Adipocyte (in vitro differentiated cells): ENCODE measurements around the gene SFXN5.
"Not testable (repeated sequence)": the region's sequence is repeated elsewhere in the genome, so short reads cannot be mapped to it uniquely, and the experiment has no call there.

Experiments used
- DNase-seq: peaks from one replicate; pipeline ENCODE4 v3.0.0-alpha.2; 2015; ENCODE audit warnings: low read depth
- H3K27me3 ChIP-seq: replicated peaks from 2 replicates; pipeline ENCODE4 v1.7.0; 2013; ENCODE audit warnings: mild to moderate bottlenecking, low read length, moderate library complexity; ENCODE audit not compliant: control insufficient read depth, insufficient read depth
- H3K36me3 ChIP-seq: 2 replicates; pipeline ENCODE4 v1.7.0; 2013; ENCODE audit warnings: low read length, mild to moderate bottlenecking, moderate library complexity; ENCODE audit not compliant: control insufficient read depth, insufficient read depth, severe bottlenecking
- H3K4me1 ChIP-seq: 2 replicates; pipeline ENCODE4 v1.7.0; 2013; ENCODE audit warnings: mild to moderate bottlenecking, low read length, moderate library complexity; ENCODE audit not compliant: control insufficient read depth, insufficient read depth
- H3K4me3 ChIP-seq: 2 replicates; pipeline ENCODE4 v1.7.0; 2013; ENCODE audit warnings: mild to moderate bottlenecking, low read length, moderate library complexity
- H3K9ac ChIP-seq: 2 replicates; pipeline ENCODE4 v1.7.0; 2013; ENCODE audit warnings: mild to moderate bottlenecking, low read length, moderate library complexity
- H3K9me3 ChIP-seq: 2 replicates; pipeline ENCODE4 v1.7.0; 2013; ENCODE audit warnings: mild to moderate bottlenecking, low read length, moderate library complexity; ENCODE audit not compliant: control insufficient read depth

Gene SFXN5

DNA sequence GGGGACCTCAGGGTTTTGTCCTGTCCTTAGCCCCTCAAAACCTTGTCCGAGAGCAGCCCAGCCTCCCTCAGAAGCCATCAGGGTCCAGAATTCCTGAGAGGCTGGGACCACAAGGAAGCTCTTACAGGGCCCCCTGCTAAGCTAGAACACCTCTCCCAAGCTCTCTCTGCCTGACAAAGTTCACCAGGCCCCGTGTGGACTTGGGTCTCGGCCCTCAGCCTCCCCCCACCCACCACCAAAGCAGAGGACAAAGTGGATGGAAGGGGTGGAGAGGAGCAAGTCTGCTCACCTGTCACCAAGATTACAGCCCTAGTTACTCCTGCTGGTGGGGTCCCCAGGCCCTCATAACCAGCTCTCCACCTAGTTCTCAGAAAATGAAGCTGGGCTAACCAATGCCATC is 24.4 kb upstream of the SFXN5 start:
- no peak for DNase-seq
- no peak overlapping the region for H3K9ac ChIP-seq
- H3K9me3 ChIP-seq = no peaks in the 10 kb centered on the region
- H3K4me1 ChIP-seq = peaks cover 21% of the 10 kb centered on the region
- no peak overlapping the region for H3K4me3 ChIP-seq
- no peaks in the 10 kb centered on the region for H3K27me3 ChIP-seq
- peaks cover 3% of the 10 kb centered on the region for H3K36me3 ChIP-seq

GRCh38 chr2:73093601-73094218 is 22.2 kb upstream of the SFXN5 start:
- H3K9me3 ChIP-seq, H3K9ac ChIP-seq, H3K27me3 ChIP-seq, DNase-seq, H3K4me3 ChIP-seq, H3K36me3 ChIP-seq: not testable (repeated sequence)
- H3K4me1 ChIP-seq = peaks cover 43% of the 10 kb centered on the region

GRCh38 chr2:73092146-73092783 is 20.8 kb upstream of the SFXN5 start:
- DNase-seq = no peak
- Histone ChIP-seq H3K36me3 (peaks cover 17% of the 10 kb centered on the region), H3K9me3 (no peaks in the 10 kb centered on the region), H3K4me3 (no peak overlapping the region), H3K27me3 (no peaks in the 10 kb centered on the region), H3K4me1 (peaks cover 44% of the 10 kb centered on the region), H3K9ac (peak overlapping the region; percentile 21)

GRCh38 chr2:73091696-73092095 is 20.2 kb upstream of the SFXN5 start:
- no peaks in the 10 kb centered on the region for H3K9me3 ChIP-seq
- H3K27me3 ChIP-seq = no peaks in the 10 kb centered on the region
- no peak for DNase-seq
- peaks cover 23% of the 10 kb centered on the region for H3K36me3 ChIP-seq
- H3K4me1 ChIP-seq = peaks cover 44% of the 10 kb centered on the region
- H3K9ac ChIP-seq = no peak overlapping the region
- no peak overlapping the region for H3K4me3 ChIP-seq

DNA sequence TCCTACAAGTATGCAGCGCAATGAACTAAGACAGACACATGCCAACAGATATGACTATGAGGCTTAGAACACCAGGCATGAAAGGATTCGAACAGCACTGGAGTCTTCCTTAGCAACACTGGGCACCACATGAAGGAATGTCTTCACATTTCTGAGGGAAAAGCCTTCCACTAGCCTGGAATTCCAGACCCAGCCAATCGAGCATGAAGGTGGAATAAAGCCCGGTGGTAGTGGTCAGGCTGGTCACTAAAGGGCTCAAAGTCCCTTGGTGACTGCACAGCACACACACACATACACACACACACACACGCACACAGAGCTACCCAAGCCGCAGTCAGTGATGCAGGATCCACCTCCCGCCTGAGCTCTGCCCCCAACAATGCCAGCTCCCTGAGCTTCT is 19.7 kb upstream of the SFXN5 start:
- Histone ChIP-seq H3K4me3 (no peak overlapping the region), H3K9me3 (no peaks in the 10 kb centered on the region), H3K9ac (no peak overlapping the region), H3K36me3 (peaks cover 28% of the 10 kb centered on the region), H3K4me1 (peaks cover 44% of the 10 kb centered on the region), H3K27me3 (no peaks in the 10 kb centered on the region)
- peak; percentile 44 for DNase-seq

DNA sequence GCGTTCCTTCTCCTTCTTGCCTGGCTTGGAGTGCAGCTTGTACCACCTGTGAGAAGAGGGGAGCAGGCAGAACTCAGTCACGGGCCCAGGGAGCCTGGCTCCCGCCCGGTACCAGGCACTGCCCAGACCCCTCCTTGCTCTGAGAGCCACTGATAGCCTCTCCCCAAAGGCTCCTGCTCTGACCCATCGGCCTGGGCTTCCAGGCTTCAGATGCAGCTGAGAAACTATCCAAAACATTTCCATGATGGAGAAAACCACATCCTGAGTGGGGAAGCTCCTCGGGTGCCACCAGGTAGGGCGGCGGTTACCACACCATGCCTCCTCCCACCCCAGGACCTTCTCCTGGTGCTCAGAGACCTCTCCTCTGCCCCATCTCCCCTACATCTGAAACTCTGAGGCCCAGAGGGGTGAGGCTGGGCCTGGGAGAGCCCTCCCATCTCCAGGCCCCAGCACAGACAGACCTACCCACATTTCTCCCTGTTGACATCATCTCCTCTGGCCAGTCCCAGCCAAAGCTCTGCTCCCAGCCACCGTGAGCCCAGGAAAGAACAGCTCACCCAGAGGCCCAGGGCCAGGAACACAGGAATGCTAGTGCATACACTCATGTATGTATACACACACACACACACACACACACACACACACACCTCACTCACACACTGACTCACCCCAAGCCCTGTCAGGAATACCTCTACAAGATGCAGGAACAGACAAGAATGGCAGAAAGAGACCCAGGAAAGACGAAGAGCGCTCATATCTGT is 17.9 kb upstream of the SFXN5 start:
- peaks cover 44% of the 10 kb centered on the region for H3K4me1 ChIP-seq
- peak; percentile 96 for DNase-seq
- peaks cover 37% of the 10 kb centered on the region for H3K36me3 ChIP-seq
- H3K4me3 ChIP-seq = no peak overlapping the region
- H3K9ac ChIP-seq = peak overlapping the region; percentile 61
- no peaks in the 10 kb centered on the region for H3K27me3 ChIP-seq
- H3K9me3 ChIP-seq = no peaks in the 10 kb centered on the region

DNA sequence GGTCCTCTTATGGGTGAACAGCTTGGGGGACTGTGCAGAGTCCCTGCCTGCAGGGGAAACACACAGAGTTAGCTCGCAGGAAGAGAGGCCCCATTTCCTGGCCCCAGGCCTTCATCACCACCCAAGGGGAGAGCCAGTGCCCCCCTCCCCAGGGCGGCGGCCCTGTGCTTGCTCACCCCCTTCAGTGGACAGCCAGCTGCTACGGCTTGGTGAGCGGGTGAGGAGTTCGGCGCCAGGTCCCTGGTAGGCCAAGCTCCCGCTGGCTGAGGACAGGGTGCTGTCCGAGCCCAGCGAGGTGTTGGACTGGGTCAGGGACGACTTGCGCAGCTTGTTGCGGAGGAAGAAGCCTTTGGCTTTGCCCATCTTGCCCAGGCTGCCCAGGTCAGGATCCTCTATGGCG is 17.2 kb upstream of the SFXN5 start:
- H3K27me3 ChIP-seq = no peaks in the 10 kb centered on the region
- no peak overlapping the region for H3K4me3 ChIP-seq
- H3K9ac ChIP-seq = peak overlapping the region; percentile 61
- DNase-seq = no peak
- peaks cover 44% of the 10 kb centered on the region for H3K4me1 ChIP-seq
- H3K9me3 ChIP-seq = no peaks in the 10 kb centered on the region
- peaks cover 43% of the 10 kb centered on the region for H3K36me3 ChIP-seq

GRCh38 chr2:73088211-73088610 is 16.7 kb upstream of the SFXN5 start:
- DNase-seq = no peak
- peak overlapping the region; percentile 61 for H3K9ac ChIP-seq

DNA sequence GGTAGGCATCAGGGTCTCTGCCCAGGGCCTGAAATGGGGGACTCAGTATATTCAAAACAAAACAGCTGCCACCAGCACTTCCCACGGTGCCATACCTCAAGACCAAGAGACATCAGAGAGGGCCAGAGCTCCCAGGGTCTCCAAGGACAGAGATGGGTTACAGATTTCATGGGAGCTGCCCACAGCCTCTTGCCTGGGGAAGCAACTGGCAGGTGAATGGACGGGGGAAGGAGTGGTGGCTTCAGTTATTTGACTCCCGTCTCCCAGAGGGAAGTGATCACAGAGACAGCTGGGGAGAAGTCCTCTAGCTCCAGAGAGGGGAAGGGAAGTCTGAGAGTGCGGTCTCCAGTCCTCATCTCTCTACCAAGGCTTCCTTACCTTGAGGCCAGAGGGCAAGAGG is 15.8 kb upstream of the SFXN5 start:
- Histone ChIP-seq H3K4me3 (no peak overlapping the region), H3K9ac (no peak overlapping the region), H3K4me1 (peaks cover 36% of the 10 kb centered on the region), H3K9me3 (no peaks in the 10 kb centered on the region), H3K27me3 (no peaks in the 10 kb centered on the region), H3K36me3 (peaks cover 43% of the 10 kb centered on the region)
- no peak for DNase-seq

More at GRCh38 chr2:73088211-73088610, 16.7 kb upstream of the SFXN5 start:
- Histone ChIP-seq H3K9me3 (no peaks in the 10 kb centered on the region), H3K4me1 (peaks cover 44% of the 10 kb centered on the region), H3K27me3 (no peaks in the 10 kb centered on the region), H3K36me3 (peaks cover 43% of the 10 kb centered on the region), H3K4me3 (no peak overlapping the region)

- peaks cover 43% of the 10 kb centered on the region for H3K36me3 ChIP-seq
- DNase-seq = peak; percentile 93
- H3K9me3 ChIP-seq = no peaks in the 10 kb centered on the region
- no peaks in the 10 kb centered on the region for H3K27me3 ChIP-seq
- H3K4me3 ChIP-seq = no peak overlapping the region
- peaks cover 21% of the 10 kb centered on the region for H3K4me1 ChIP-seq
- peak overlapping the region; percentile 53 for H3K9ac ChIP-seq
Measured at GRCh38 chr2:73085691-73086090, 14.2 kb upstream of the SFXN5 start.

- H3K9ac ChIP-seq = no peak overlapping the region
- peaks cover 48% of the 10 kb centered on the region for H3K36me3 ChIP-seq
- peaks cover 13% of the 10 kb centered on the region for H3K4me1 ChIP-seq
- H3K27me3 ChIP-seq = no peaks in the 10 kb centered on the region
- H3K4me3 ChIP-seq = no peak overlapping the region
- no peak for DNase-seq
- no peaks in the 10 kb centered on the region for H3K9me3 ChIP-seq
Measured at GRCh38 chr2:73084971-73085370, 13.5 kb upstream of the SFXN5 start.
